Fibroblast of the aortic adventitia (primary cell): Measurements from ENCODE around the gene CYLC1. TPM values are rescaled to one million over a fixed set of nuclear protein-coding genes. Genes with fewer than 3 reads are reported as not detected.

ENCODE experiments used
- DNase-seq: peaks from one replicate; pipeline ENCODE4 v3.0.0-alpha.2; 2010; ENCODE audit warnings: low read depth
- H3K4me3 ChIP-seq: 2 replicates; pipeline ENCODE4 v1.5.1; 2011; ENCODE audit warnings: low read depth, mild to moderate bottlenecking, control low read depth, low read length, moderate library complexity
- total RNA-seq: library from RNA; depleted of rRNA; stranded (reverse); fragments of >200 nt; gene quantifications from 2 replicates; pipeline ENCODE4 v1.2.3, GENCODE V29; 2012; ENCODE audit warnings: low replicate concordance
- TF ChIP-seq, protein P1 (sequence below): IDR thresholded peaks from 2 replicates; pipeline ENCODE4 v1.5.1; 2011; ENCODE audit warnings: mild to moderate bottlenecking, low read length, control low read depth, inconsistent platforms; ENCODE audit not compliant: insufficient read depth

CYLC1 gene, protein sequence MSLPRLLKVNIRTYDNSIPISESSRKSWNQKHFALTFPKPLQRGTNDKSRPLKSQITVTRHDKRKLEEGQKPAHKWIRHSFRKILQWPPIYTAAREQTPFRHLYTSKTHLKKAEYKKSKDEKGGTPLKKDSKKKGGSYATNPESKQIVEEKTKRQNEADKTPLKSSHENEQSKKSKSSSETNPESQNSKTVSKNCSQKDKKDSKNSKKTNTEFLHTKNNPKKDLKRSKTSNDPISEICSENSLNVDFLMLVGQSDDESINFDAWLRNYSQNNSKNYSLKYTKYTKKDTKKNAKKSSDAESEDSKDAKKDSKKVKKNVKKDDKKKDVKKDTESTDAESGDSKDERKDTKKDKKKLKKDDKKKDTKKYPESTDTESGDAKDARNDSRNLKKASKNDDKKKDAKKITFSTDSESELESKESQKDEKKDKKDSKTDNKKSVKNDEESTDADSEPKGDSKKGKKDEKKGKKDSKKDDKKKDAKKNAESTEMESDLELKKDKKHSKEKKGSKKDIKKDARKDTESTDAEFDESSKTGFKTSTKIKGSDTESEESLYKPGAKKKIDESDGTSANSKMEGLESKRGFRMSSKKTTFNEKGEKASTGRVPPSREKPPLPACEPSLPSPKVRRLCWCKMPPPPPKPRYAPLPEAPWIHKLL
- not detected in 2 replicates for total RNA-seq

DNA sequence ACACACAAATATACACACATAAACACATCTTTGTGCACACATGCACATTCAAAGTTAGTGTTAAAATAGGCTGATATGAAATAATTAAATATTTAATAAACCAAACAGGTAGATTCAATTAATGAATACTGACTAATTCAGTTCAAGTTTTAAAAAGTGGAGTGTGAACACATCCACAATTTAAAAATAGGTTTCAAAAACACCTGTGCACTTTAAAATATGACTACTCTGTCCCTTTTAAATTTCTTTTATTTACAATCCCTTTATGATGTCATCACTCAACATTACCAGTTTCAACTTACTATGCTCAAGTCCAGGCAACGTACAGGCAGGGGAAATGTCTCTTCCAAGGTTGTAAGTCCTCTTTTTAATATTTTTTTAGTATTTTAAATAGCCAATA, at the start of gene CYLC1:
Gene CYLC1, plus strand, starts transcription at position 301 of the 400 bp plus-strand sequence. Its CDS starts 37 bp downstream, at position 338.
- no peak within 1 kb of the TSS for H3K4me3 ChIP-seq
- TF ChIP-seq, protein P1, sequence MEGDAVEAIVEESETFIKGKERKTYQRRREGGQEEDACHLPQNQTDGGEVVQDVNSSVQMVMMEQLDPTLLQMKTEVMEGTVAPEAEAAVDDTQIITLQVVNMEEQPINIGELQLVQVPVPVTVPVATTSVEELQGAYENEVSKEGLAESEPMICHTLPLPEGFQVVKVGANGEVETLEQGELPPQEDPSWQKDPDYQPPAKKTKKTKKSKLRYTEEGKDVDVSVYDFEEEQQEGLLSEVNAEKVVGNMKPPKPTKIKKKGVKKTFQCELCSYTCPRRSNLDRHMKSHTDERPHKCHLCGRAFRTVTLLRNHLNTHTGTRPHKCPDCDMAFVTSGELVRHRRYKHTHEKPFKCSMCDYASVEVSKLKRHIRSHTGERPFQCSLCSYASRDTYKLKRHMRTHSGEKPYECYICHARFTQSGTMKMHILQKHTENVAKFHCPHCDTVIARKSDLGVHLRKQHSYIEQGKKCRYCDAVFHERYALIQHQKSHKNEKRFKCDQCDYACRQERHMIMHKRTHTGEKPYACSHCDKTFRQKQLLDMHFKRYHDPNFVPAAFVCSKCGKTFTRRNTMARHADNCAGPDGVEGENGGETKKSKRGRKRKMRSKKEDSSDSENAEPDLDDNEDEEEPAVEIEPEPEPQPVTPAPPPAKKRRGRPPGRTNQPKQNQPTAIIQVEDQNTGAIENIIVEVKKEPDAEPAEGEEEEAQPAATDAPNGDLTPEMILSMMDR = no peak
- no peak for DNase-seq

DNA sequence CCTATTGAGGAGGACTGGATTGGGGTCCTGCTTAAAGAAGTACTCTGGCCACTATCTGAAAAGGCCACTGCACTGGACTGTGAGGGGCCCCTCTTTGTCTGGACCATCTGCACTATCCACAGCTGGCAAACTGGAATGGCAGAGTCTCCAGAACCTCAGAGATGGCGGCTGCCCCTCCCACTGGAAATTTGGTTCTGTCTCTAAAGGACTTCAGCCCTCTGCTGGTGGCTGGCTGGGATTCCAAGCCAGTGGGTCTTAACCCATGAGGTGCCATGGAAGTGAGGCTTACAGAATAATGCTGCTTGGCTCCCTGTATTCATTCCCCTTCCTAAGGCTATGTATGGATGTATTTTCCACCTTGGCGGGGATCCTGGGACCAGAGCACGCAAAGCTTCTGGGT, 41.6 kb upstream of the CYLC1 start:
- TF ChIP-seq, protein P1 = no peak
- DNase-seq = no peak
- H3K4me3 ChIP-seq = no peak overlapping the region

DNA sequence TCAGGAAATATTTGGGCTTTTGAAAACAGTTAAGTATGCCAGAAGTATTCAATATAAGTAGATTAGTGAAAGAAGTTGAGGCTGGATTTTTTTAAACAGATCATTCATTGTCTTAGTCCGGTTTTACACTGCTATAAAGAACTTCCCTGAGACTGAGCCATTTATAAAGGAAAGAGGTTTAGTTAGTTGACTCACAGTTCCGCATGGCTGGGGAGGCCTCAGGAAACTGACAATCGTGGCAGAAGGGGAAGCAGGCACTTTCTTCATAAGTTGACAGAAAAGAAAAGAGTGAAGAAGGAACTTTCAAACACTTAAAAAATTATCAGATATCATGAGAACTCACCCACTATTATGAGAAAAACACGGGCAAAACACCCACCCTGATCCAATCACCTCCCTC, 31.1 kb upstream of the CYLC1 start:
- TF ChIP-seq, protein P1 = no peak
- no peak overlapping the region for H3K4me3 ChIP-seq
- DNase-seq = no peak

DNA sequence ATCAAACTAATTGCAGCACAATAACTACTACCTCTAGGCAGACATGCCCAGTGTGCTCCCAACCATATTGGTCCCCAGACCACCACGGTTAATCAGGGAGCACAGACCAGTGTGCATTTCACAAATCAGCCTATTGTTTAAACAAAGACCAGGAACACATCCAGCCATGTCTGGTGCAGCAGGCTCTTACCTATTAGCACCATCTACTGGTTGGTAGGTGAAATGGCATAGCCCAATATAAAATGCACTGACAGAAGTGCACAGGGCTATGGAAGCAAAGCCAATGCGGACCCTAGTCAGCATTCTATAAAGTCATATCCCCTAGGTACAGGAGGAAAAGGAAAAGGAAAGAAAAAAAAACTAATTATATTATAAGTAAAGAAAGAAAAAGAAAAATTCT, 15.5 kb upstream of the CYLC1 start:
- peak; percentile 23 for DNase-seq
- TF ChIP-seq, protein P1 = peak; percentile 82
- no peak overlapping the region for H3K4me3 ChIP-seq

DNA sequence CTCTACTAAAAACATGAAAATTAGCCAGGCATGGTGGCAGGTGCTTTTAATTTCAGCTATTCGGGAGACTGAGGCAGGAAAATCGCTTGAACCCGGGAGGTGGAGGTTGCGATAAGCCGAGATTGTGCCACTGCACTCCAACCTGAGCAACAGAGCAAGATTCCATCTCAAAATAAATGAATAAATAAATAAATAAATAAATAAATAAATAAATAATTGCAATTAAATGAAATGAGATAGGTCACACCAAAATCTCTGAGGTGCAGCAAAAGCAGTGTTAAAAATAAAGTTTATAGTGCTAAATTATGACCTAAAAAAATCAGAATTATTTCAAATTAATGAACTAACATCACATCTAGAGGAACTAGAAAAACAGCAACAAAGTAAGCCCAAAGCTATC, 13.6 kb upstream of the CYLC1 start:
- no peak overlapping the region for H3K4me3 ChIP-seq
- TF ChIP-seq, protein P1 = no peak
- no peak for DNase-seq

DNA sequence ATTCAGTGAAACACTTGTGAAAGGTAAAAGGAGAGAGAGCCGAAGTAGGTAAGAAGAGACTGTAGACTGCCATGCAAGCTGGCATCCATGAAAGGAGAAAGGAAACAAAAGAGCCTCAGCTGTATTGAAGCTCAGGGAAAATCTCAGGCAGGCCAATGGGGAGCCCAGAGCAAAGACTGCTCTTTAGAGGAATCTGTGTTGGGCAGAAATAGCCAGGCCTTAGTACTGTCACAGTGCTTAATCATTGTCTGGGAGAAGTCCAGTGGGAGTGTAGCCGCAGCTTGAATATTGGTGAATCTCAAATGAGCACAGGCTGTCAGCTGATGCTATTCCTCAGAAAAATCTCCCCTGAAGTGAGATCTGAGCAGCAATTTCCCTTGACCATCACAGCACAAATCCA, 27.6 kb downstream of the CYLC1 start:
- H3K4me3 ChIP-seq = no peak overlapping the region
- TF ChIP-seq, protein P1 = no peak

More for the DNA sequence above, 27.6 kb downstream of the CYLC1 start:
- no peak for DNase-seq
